GM12878 (cell line): ENCODE data around the gene CFAP99. TPM values are rescaled to one million over a fixed set of nuclear protein-coding genes. Genes with fewer than 3 reads are reported as not detected.

Source experiments
- ATF3 ChIP-seq: IDR thresholded peaks from 2 replicates; pipeline ENCODE4 v1.6.1; 2011; ENCODE audit warnings: low read depth, mild to moderate bottlenecking, low read length, moderate library complexity, borderline replicate concordance; ENCODE audit errors: extremely low read depth
- BCL3 ChIP-seq: IDR thresholded peaks from 2 replicates; pipeline ENCODE4 v1.6.1; 2011; ENCODE audit warnings: borderline replicate concordance, low read depth, mild to moderate bottlenecking, moderate library complexity, low read length; ENCODE audit not compliant: insufficient read depth, poor library complexity, severe bottlenecking
- BCLAF1 ChIP-seq: fragments of 450-650 bp; IDR thresholded peaks from 2 replicates; pipeline ENCODE4 v1.6.1; 2017; ENCODE audit warnings: antibody characterized with exemption, mild to moderate bottlenecking, moderate library complexity
- CHD4 ChIP-seq: fragments of 200-600 bp; sonication (generic); IDR thresholded peaks from 2 replicates; pipeline ENCODE4 v1.6.1; 2016; ENCODE audit warnings: mild to moderate bottlenecking
- CREB1 ChIP-seq: IDR thresholded peaks from 2 replicates; pipeline ENCODE4 v1.6.1; 2012; ENCODE audit warnings: low read depth, mild to moderate bottlenecking, inconsistent platforms
- CREM ChIP-seq: IDR thresholded peaks from 2 replicates; pipeline ENCODE4 v1.6.1; 2014; ENCODE audit warnings: antibody characterized with exemption, low read depth
- ELK1 ChIP-seq: IDR thresholded peaks from 2 replicates; pipeline ENCODE4 v1.6.1; 2012; ENCODE audit warnings: low read depth, low read length, improper control_type of control experiment
- ETV6 ChIP-seq, 2 experiments: fragments of 450-650 bp in 1 of 2; IDR thresholded peaks in 1 of 2; conservative IDR thresholded peaks in 1 of 2; 2 replicates each; pipeline ENCODE4 v1.6.1; 2014; ENCODE audit warnings: antibody characterized with exemption in 1 of 2, borderline replicate concordance in 1 of 2, low read depth in 1 of 2, mild to moderate bottlenecking in 1 of 2, moderate library complexity in 1 of 2
- KAT2A ChIP-seq: conservative IDR thresholded peaks from 2 replicates; pipeline ENCODE4 v1.6.1; 2011; ENCODE audit warnings: low read depth, low read length; ENCODE audit not compliant: control insufficient read depth
- LARP7 ChIP-seq: fragments of 450-650 bp; IDR thresholded peaks from 2 replicates; pipeline ENCODE4 v1.6.1; 2017; ENCODE audit warnings: mild to moderate bottlenecking
- MEF2A ChIP-seq: IDR thresholded peaks from 2 replicates; pipeline ENCODE4 v1.6.1; 2011; ENCODE audit warnings: low read depth, mild to moderate bottlenecking, low read length, moderate library complexity; ENCODE audit not compliant: insufficient read depth
- NR2C2 ChIP-seq: IDR thresholded peaks from 2 replicates; pipeline ENCODE4 v1.6.1; 2011; ENCODE audit warnings: borderline replicate concordance, low read depth; ENCODE audit not compliant: control insufficient read depth, insufficient read length
- PAX8 ChIP-seq: fragments of 450-650 bp; IDR thresholded peaks from 2 replicates; pipeline ENCODE4 v1.6.1; 2017; ENCODE audit warnings: mild to moderate bottlenecking, moderate library complexity
- POLR2A ChIP-seq: IDR thresholded peaks from 2 replicates; pipeline ENCODE4 v1.6.1; 2011; ENCODE audit warnings: low read depth, mild to moderate bottlenecking, low read length
- POU2F2 ChIP-seq: IDR thresholded peaks from 3 replicates; pipeline ENCODE4 v1.6.1; 2011; ENCODE audit warnings: low read depth, mild to moderate bottlenecking, low read length, borderline replicate concordance
- RELA ChIP-seq: fragments of 450-650 bp; IDR thresholded peaks from 2 replicates; pipeline ENCODE4 v1.8.0; 2014; ENCODE audit warnings: borderline replicate concordance; ENCODE audit not compliant: partially characterized antibody
- SMARCA5 ChIP-seq: fragments of 450-650 bp; IDR thresholded peaks from 2 replicates; pipeline ENCODE4 v1.6.1; 2017; ENCODE audit warnings: mild to moderate bottlenecking
- STAT1 ChIP-seq: fragments of 450-650 bp; conservative IDR thresholded peaks from 2 replicates; pipeline ENCODE4 v1.6.1; 2014; ENCODE audit warnings: antibody characterized with exemption, mild to moderate bottlenecking
- TBL1XR1 ChIP-seq: IDR thresholded peaks from 2 replicates; pipeline ENCODE4 v1.6.1; 2012; ENCODE audit warnings: low read depth, low read length, improper control_type of control experiment
- TCF7 ChIP-seq: IDR thresholded peaks from 2 replicates; pipeline ENCODE4 v1.6.1; 2014; ENCODE audit warnings: antibody characterized with exemption, borderline replicate concordance
- ZNF592 ChIP-seq: fragments of 450-650 bp; IDR thresholded peaks from 2 replicates; pipeline ENCODE4 v1.6.1; 2017; ENCODE audit warnings: mild to moderate bottlenecking, moderate library complexity
- polyA plus RNA-seq, 11 experiments: library from polyadenylated mRNA; depleted of rRNA in 4 of 11; unstranded in 6 of 11; stranded (reverse) in 5 of 11; fragments of >200 nt; fragmentation: Nextera tagmentation in 4 of 11; fragmentation: Illumina TruSeq in 1 of 11; extraction: Ambion mirVana in 4 of 11; extraction: Trizol in 1 of 11; gene quantifications; 1 replicate in 1 of 11; 2 replicates in 10 of 11; pipeline versions ENCODE4 v1.2.1 to v1.2.3, GENCODE V29; 2011 to 2016; ENCODE audit warnings: inconsistent platforms in 2 of 11, missing spikeins in 2 of 11, low read depth in 1 of 11
- total RNA-seq, 4 experiments: library from RNA; depleted of rRNA in 3 of 4; stranded (reverse); fragments of >200 nt in 3 of 4; fragmentation: Illumina TruSeq in 1 of 4; extraction: Trizol in 1 of 4; gene quantifications; 2 replicates each; pipeline versions ENCODE4 v1.2.1 to v1.2.3, GENCODE V29; 2013 to 2021

CFAP99 gene
- total and polyA plus RNA-seq, 10 of the 15 experiments (the other 5 are each of a cell fraction or from before 2014, with no cell fraction given) = not detected

- TF ChIP-seq CREB1 (no peak), NR2C2 (no peak), RELA (no peak), ATF3 (no peak), LARP7 (peak; percentile 87), BCL3 (no peak), MEF2A (no peak), STAT1 (no peak), KAT2A (no peak), SMARCA5 (no peak), POLR2A (no peak), CHD4 (no peak), ETV6 (conservative IDR thresholded peaks at IDR 0.05 in 1 of 2, IDR thresholded peaks at IDR 0.05 in 1 of 2; ENCODE audit: borderline replicate concordance in 1 of 2, low read depth in 1 of 2) (no peak), PAX8 (no peak), TCF7 (no peak), CREM (no peak), POU2F2 (no peak), TBL1XR1 (no peak), BCLAF1 (no peak), ELK1 (no peak), ZNF592 (no peak)
Observed at GRCh38 chr4:2462218-2462991, 43.6 kb downstream of the CFAP99 start (continued).
